Stimulated activated CD4-positive, alpha-beta T cell treated with anti-CD3 and anti-CD28 coated beads, Interleukin-4, amount 100 ng/mL, for 1 hour (primary cell): ENCODE measurements around the gene HACD4.
A peak's percentile ranks its signal among the peaks of the same experiment; 100 is the strongest.

Experiments used
- DNase-seq: peaks from one replicate; pipeline ENCODE4 v3.0.0-alpha.2; 2020

Gene HACD4

GRCh38 chr9:21031091-21031807, at the start of gene HACD4:
Gene HACD4, minus strand, starts transcription at chr9:21031640. Its CDS starts 50 bp downstream, at chr9:21031590.
- peak; percentile 64 for DNase-seq

GRCh38 chr9:21080793-21081192, 49.4 kb upstream of the HACD4 start:
- no peak for DNase-seq

GRCh38 chr9:21078702-21079101, 47.3 kb upstream of the HACD4 start:
- no peak for DNase-seq

- no peak for DNase-seq
Observed at GRCh38 chr9:21077781-21078180, 46.3 kb upstream of the HACD4 start, which contains the start of gene IFNB1. Gene IFNB1, minus strand, starts transcription at chr9:21077942. Its CDS starts 73 bp downstream, at chr9:21077869.

DNA sequence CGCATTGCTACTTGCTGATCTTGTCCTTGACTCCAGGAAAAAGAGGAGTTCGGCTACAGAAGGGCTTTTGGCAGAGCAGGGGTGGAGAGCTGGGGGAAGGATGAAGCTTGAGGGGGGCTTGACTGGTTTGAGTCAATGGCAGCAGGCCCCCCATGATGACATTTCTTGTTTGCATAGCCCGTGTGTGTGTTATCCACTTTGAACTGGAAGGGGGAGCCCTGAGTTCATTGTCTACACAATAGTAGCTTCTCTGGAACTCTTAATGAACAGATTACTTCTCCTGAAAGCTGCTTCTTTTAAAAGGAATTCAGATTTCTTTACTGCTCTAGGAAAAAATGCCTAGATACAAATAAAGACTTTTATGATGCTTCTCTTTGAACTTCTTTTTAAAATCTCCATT, 44.0 kb upstream of the HACD4 start:
- DNase-seq: no peak

DNA sequence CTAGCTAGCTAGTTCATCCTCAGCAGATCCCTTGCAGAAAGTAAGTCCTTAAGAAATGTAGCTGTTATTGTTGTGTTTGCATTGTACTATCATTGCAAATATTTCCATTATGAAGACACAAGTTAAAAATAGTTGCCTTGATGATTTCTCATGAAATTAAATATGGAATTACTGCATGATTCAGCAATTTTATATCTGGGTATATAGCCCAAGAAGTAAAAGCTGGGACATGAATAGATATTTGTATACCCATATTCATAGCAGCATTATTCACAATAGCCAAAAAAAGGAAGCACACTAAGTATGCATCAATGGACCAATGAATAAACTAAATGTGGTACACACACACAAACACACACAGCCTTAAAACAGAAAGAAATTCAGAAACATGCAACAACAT, 39.5 kb upstream of the HACD4 start:
- no peak for DNase-seq

- no peak for DNase-seq
Observed at GRCh38 chr9:21070171-21070571, 38.7 kb upstream of the HACD4 start.

- no peak for DNase-seq
Observed at GRCh38 chr9:21060919-21061561, 29.6 kb upstream of the HACD4 start.

DNA sequence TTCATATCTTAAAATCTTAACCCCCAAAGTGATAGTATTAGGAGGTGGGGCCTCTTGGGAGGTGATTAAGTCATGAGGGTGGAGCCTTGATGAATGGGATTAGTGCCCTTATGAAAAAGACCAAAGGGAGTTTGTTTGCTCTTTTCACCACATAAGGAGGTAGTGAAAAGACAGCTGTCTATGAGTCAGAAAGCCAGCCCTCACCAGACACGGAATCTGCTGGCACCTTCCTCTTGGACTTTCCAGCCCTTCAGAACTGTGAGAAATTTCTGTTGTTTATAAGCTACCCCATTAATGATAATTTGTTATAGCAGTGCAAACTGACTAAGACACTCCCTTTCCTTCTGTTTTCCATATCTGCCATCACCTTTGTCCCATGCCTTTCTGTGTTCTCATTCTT, 25.5 kb upstream of the HACD4 start:
- no peak for DNase-seq

GRCh38 chr9:21053851-21054250, 22.4 kb upstream of the HACD4 start:
- DNase-seq: no peak

DNA sequence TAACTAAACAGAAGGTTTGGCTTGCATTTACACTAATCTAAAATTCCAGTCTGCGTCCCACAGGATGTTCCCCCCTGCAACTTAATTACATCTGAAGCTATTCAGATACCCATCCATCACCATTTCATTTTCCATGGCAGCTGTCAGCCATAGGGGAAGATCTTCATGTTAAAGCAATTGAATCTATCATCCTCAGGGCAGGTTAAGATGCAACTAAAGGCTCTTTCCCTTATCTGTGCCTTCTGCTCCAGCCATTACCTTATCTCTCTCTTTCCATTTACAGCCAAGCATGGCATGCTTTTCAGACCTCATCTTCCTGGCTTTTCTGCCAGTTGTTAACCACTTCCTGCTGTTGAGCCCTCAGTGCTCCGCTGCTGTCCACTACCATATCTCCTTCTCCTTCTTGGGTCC, 15.8 kb upstream of the HACD4 start:
- DNase-seq: no peak

- DNase-seq: no peak
Observed at GRCh38 chr9:21043841-21044240, 12.4 kb upstream of the HACD4 start.

DNA sequence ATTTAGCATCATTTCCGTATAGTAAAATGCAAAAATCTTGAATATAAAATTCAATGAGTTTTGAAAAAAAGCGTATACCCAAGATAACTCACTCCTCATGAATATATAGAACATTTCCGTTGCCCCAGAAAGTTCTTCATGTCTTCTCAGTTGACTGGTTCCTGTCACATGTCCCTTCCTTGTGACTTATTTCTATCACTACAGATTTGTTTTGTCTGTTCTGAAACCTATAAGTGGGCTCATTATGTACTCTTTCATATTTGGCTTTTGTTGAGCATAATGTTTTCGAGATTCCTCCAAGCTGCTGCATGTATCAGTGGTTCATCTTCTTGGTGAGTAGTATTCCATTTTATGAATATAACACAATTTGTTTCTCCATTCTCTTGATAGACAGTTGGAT, 11.0 kb upstream of the HACD4 start:
- DNase-seq: no peak

- no peak for DNase-seq
Observed at GRCh38 chr9:21039302-21039701, 7.9 kb upstream of the HACD4 start.

DNA sequence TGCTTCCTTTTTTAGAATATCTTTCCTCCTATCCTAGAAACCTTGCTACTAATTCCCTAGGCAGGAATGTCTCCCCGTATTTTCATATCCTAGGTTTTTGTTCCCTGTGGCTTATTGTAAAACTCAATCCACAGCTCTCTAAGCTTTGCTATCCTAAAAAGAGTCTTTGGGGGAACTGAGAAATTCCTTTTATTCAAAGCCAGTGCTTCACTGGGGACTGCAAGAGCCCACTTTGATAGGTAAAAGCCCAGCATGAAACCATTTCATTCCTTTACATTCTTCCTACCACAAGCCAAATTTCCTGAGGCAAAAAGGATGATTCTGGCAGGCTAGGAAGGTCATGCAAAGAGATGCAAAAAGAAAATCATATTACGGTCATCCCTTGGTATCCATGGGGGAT, 5.8 kb upstream of the HACD4 start:
- no peak for DNase-seq

- no peak for DNase-seq
Observed at GRCh38 chr9:21031808-21032183, 356 bp upstream of the HACD4 start.

DNA sequence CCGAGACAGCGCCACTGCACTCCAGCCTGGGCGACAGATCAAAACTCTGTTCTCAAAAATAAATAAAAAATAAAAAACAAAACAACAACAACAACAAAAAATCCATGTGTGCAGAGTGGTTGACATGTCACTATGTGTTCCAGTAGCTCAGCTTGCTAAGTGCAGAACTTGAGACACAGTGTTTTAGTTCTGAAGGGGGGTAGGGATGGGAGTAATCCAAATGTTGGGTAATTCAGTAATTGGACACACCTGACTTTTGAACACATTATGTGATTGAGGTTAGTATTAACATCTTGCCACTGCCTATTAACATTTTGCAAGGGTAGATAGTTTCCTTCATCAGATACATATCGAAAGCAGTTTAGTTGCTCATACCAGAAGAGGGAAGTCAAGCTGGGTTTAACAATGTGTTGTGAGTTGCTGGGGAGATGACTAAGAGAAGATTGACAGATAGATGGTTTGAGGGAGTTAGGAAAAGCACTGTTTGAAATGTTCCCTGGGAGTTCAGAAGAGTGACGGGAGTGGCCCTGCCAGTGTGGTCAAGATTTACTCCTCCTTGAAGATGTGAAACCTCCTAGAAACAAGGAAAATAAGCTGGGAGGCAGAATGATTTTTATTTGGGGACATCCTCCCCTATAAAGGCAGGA, 928 bp downstream of the HACD4 start:
- DNase-seq: no peak

DNA sequence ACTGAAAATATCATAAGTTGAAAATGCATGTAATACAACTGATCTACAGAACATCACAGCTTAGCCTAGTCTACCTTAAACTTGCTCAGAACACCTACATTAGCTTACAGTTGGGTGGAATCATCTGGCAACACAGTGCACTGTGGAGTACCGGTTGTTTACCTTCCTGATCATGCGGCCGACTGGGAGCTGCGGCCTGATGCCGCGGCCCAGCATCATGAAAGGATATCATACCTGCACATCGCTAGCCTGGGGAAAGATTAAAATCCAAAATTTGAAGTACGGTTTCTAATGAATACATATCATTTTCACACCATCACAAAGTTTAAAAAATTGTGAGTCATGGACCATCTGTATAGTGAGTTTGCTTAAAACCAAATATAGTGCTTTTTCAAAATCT, 1.8 kb downstream of the HACD4 start:
- DNase-seq: no peak

GRCh38 chr9:21028466-21028865, 3.0 kb downstream of the HACD4 start:
- DNase-seq: no peak

DNA sequence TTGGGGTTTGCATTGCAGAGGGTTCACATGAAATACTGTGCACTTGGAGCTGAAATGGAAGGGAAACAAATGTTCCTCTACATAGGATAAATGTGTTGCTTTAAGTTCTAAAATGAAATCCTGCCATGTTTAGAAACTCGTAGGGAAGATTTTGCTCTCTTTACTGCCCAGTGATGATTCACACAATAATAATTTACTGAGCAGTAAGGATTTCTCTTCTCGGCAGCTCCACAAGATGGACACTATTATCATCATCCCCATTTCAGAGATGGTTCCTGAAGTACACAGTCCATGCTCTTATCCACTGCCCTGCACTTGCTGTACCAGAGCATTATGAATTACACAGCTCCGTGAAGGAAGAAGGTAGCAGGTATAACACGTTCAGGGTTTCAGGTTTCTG, 4.1 kb downstream of the HACD4 start:
- DNase-seq: no peak

DNA sequence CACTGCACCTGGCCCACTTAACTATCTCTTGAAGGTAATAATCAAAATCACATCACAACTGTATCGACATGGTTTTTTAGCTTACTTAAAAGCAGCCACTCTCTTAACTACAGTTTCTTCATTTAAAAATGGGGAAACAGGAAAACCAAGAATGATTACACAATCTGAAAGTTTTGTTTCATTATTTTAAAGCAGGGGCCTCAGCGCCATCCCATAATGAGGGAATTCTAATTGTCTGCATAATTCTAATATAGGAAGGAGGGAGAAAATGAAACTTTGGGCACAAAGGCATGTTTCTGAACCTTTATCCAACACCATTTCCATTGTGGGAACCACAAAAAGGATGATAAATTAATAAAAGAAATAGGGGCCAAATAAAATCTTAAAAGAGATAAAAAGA, 7.6 kb downstream of the HACD4 start:
- DNase-seq: no peak

- no peak for DNase-seq
Observed at GRCh38 chr9:21018177-21018576, 13.3 kb downstream of the HACD4 start.

GRCh38 chr9:21016701-21017491, 14.5 kb downstream of the HACD4 start:
- no peak for DNase-seq
